Measurements from ENCODE around the gene TAF4B.

GRCh38 chr18:26190506-26190905 is 35.7 kb upstream of the TAF4B start:
- TF ChIP-seq, protein P1, sequence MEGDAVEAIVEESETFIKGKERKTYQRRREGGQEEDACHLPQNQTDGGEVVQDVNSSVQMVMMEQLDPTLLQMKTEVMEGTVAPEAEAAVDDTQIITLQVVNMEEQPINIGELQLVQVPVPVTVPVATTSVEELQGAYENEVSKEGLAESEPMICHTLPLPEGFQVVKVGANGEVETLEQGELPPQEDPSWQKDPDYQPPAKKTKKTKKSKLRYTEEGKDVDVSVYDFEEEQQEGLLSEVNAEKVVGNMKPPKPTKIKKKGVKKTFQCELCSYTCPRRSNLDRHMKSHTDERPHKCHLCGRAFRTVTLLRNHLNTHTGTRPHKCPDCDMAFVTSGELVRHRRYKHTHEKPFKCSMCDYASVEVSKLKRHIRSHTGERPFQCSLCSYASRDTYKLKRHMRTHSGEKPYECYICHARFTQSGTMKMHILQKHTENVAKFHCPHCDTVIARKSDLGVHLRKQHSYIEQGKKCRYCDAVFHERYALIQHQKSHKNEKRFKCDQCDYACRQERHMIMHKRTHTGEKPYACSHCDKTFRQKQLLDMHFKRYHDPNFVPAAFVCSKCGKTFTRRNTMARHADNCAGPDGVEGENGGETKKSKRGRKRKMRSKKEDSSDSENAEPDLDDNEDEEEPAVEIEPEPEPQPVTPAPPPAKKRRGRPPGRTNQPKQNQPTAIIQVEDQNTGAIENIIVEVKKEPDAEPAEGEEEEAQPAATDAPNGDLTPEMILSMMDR (IDR thresholded peaks at IDR 0.05 in 4 of 5, conservative IDR thresholded peaks at IDR 0.05 in 1 of 5) = no peak
- TF ChIP-seq POLR2A (IDR thresholded peaks at IDR 0.05) = no peak

All from gastrocnemius medialis (tissue), 4 donors.